NB4 (cell line): ENCODE results near the gene OR4D6.

Experiments used
- CTCF ChIP-seq: IDR thresholded peaks from one replicate; pipeline ENCODE4 v1.5.1; 2012; ENCODE audit warnings: low read depth, low read length
- MAX ChIP-seq: IDR thresholded peaks from 2 replicates; pipeline ENCODE4 v1.6.1; 2011; ENCODE audit warnings: low read depth, low read length
- MYC ChIP-seq: IDR thresholded peaks from 2 replicates; pipeline ENCODE4 v1.6.1; 2011; ENCODE audit warnings: low read depth, low read length
- POLR2A ChIP-seq: IDR thresholded peaks from 2 replicates; pipeline ENCODE4 v1.6.1; 2011; ENCODE audit warnings: mild to moderate bottlenecking; ENCODE audit not compliant: insufficient read length; ENCODE audit errors: extremely low read depth

- TF ChIP-seq CTCF (no peak), POLR2A (no peak), MAX (no peak), MYC (no peak)
Observed at GRCh38 chr11:59425131-59425530, 31.6 kb upstream of the OR4D6 start.
